ENCODE measurements around the gene RPP40. TPM values are rescaled to one million over a fixed set of nuclear protein-coding genes. Genes with fewer than 3 reads are reported as not detected.

The RPP40 gene
- total and polyA plus RNA-seq, 9 of the 15 experiments (the other 6 are each of a cell fraction or from before 2014, with no cell fraction given): 22.6 to 114 (median 39.0) TPM

DNA sequence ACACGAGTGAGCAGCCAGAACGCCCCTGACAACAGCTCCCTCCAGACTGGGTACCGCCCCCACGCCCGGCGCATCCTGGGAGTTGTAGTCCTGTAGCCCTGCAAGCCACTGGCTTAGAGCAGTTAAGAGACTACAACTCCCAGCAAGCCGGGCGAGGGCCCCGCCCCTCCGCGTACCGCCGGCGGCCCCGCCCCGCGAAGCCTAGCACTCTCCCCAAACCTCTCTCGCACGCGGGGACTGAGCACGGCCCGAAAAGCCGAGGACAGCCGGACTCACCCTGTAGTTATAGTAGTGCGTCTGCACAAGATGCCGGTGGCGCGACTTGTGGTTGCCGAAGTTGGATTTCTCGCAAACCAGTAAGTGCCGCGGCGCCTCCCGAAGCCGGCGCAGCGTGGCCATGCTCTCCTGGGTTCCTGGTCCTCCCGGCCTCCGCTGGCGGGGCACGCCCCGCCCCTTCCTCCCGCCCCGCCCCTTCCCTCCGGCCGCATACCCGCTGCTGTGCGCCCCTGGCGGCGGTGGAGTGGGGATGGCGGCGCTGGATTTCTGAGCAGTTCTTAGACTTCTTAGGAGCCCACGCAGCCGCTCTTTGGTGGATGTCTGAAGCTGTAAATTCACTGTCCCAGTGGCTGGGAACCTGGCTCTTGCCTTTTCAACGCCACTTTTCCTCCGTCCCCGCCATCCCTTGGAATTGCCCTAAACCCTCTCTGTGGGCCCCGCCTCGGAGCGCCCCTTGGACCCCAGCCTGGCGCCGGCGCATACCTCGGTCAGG lies at the start of gene RPP40 (continued):
- peak; percentile 53; the same call in 1 of the 2 replicates for TF ChIP-seq SMARCA4 (IDR thresholded peaks at IDR 0.05)
- TF ChIP-seq MTF1 (CRISPR knock-in tag; IDR thresholded peaks at IDR 0.05; ENCODE audit: borderline replicate concordance): no peak
- TF ChIP-seq L3MBTL2 (IDR thresholded peaks at IDR 0.05): peak; percentile 99
- TF ChIP-seq FOXP1 (CRISPR knock-in tag; IDR thresholded peaks at IDR 0.05): peak; percentile 96
- TF ChIP-seq GABPA (tag; conservative IDR thresholded peaks at IDR 0.05; ENCODE audit: low read depth): peak; percentile 75
- peak; percentile 47; the same call in 1 of the 2 replicates for TF ChIP-seq BACH1 (tag; IDR thresholded peaks at IDR 0.05)
- TF ChIP-seq FOXA3 (CRISPR knock-in tag; conservative IDR thresholded peaks at IDR 0.05 in 1 of 2, IDR thresholded peaks at IDR 0.05 in 1 of 2): 0 out of 4 replicates have a peak, but pooled peaks of 1 of the 2 experiments have one; percentile 76
- TF ChIP-seq KDM1A (IDR thresholded peaks at IDR 0.05): no peak
- peak; percentile 77 for TF ChIP-seq GABPB1 (CRISPR knock-in tag; IDR thresholded peaks at IDR 0.05)
- TF ChIP-seq PHTF2 (CRISPR knock-in tag; IDR thresholded peaks at IDR 0.05): no peak
- 0 out of 2 replicates have a peak, but pooled peaks have one; percentile 12 for TF ChIP-seq ZNF239 (CRISPR knock-in tag; IDR thresholded peaks at IDR 0.05)
- peak; percentile 52 for TF ChIP-seq EGR1 (conservative IDR thresholded peaks at IDR 0.05)
- no peak for TF ChIP-seq ZNF407 (IDR thresholded peaks at IDR 0.05; ENCODE audit: low read depth)
- TF ChIP-seq DMBX1 (CRISPR knock-in tag; IDR thresholded peaks at IDR 0.05; ENCODE audit: borderline replicate concordance): peak; percentile 56
- TF ChIP-seq ZFX (CRISPR knock-in tag; IDR thresholded peaks at IDR 0.05): peak; percentile 83
- TF ChIP-seq XRCC5 (IDR thresholded peaks at IDR 0.05; ENCODE audit: low read depth, low read length): peak; percentile 46; the same call in 1 of the 2 replicates
- TF ChIP-seq, protein P1, sequence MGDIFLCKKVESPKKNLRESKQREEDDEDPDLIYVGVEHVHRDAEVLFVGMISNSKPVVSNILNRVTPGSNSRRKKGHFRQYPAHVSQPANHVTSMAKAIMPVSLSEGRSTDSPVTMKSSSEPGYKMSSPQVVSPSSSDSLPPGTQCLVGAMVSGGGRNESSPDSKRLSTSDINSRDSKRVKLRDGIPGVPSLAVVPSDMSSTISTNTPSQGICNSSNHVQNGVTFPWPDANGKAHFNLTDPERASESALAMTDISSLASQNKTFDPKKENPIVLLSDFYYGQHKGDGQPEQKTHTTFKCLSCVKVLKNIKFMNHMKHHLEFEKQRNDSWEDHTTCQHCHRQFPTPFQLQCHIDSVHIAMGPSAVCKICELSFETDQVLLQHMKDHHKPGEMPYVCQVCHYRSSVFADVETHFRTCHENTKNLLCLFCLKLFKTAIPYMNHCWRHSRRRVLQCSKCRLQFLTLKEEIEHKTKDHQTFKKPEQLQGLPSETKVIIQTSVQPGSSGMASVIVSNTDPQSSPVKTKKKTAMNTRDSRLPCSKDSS (IDR thresholded peaks at IDR 0.05; ENCODE audit: low read depth, partially characterized antibody): no peak
- TF ChIP-seq ELF2 (CRISPR knock-in tag; IDR thresholded peaks at IDR 0.05): peak; percentile 67
- peak; percentile 88 for TF ChIP-seq RNF2 (IDR thresholded peaks at IDR 0.05)
- TF ChIP-seq PHB (CRISPR knock-in tag; IDR thresholded peaks at IDR 0.05): 0 out of 2 replicates have a peak, but pooled peaks have one; percentile 23

Data from K562 (cell line).